Measurements from ENCODE around the gene FBXO2. TPM values are rescaled to one million over a fixed set of nuclear protein-coding genes. Genes with fewer than 3 reads are reported as not detected.

FBXO2 gene
- total RNA-seq, 6 donors from 2014 or later: 8.2 to 18.0 (median 13.8) TPM

DNA sequence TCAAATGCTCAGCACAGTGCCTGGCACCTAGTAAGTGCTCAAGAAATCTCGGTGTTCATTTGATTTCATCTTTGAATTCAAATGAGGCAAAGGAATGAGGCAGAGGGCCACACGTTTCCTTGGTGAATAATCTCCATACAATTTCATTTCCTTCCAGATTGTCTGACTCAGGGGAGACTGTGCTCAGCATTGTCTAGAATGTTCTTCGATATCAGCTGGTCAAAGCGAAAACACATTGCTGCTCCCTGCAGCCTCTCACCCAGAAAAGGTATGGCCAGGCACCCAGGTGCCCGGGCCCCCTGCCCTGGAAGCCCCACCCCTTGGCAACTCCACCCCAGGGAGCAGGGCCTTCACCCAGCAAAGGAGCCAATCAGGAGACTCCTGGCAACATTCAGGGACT lies 55.8 kb downstream of the FBXO2 start:
- DNase-seq (no peak), ATAC-seq (ENCODE audit: low FRiP score in 2 of 2) (no peak)
- Histone ChIP-seq H3K4me1 (peaks cover 0 to 8% (median 3%) of the 10 kb centered on the region in 4 donors), H3K36me3 (no peaks in the 10 kb centered on the region), H3K9me3 (no peaks in the 10 kb centered on the region), H3K27me3 (no peaks in the 10 kb centered on the region), H3K27ac (no peak overlapping the region), H3K4me3 (no peak overlapping the region)
- 70 to 74% methylated on average over 5 of the region's 5 CpGs for WGBS, 2 donors
- no peak for TF ChIP-seq POLR2AphosphoS5 (IDR thresholded peaks at IDR 0.05)
- TF ChIP-seq EP300 (IDR thresholded peaks at IDR 0.05): no peak
- TF ChIP-seq POLR2A (IDR thresholded peaks at IDR 0.05): no peak

Other genes with a start within 250 kb of the FBXO2 start
- under 1 TPM in 3 of 6 donors, not detected in 3; 0.07 to 0.79 (median 0.09) TPM for gene DISP3, start 175.3 kb downstream of the FBXO2 start, total RNA-seq
- gene FBXO44, start 448 bp upstream of the FBXO2 start, total RNA-seq: 100 to 1,000 TPM in 1 of 6 donors, 10 to 100 TPM in 5; 14.7 to 114 (median 18.0) TPM
- gene FBXO6, start 9.8 kb upstream of the FBXO2 start, total RNA-seq: 10 to 100 TPM; 10.5 to 25.4 (median 16.4) TPM
- gene MAD2L2, start 26.7 kb upstream of the FBXO2 start, total RNA-seq: 10 to 100 TPM; 20.3 to 38.8 (median 28.0) TPM
- under 1 TPM in 2 of 6 donors, not detected in 4; 0.11 to 0.17 TPM for gene DRAXIN, start 37.3 kb upstream of the FBXO2 start, total RNA-seq
- 10 to 100 TPM; 52.2 to 80.1 (median 68.7) TPM for gene AGTRAP, start 81.7 kb upstream of the FBXO2 start, total RNA-seq
- gene C1orf167, start 107.8 kb upstream of the FBXO2 start, total RNA-seq: 10 to 100 TPM in 2 of 6 donors, 1 to 10 TPM in 4; 1.0 to 14.3 (median 8.8) TPM
- 100 to 1,000 TPM in 2 of 6 donors, 10 to 100 TPM in 4; 51.5 to 163 (median 58.2) TPM for gene MTHFR, start 151.5 kb upstream of the FBXO2 start, total RNA-seq
- gene CLCN6, start 151.8 kb upstream of the FBXO2 start, total RNA-seq: 10 to 100 TPM; 21.6 to 96.4 (median 33.0) TPM
- 1 to 10 TPM in 1 of 6 donors, not detected in 5; 3.1 TPM for gene NPPA, start 193.4 kb upstream of the FBXO2 start, total RNA-seq
- gene NPPB, start 204.5 kb upstream of the FBXO2 start, total RNA-seq: not detected

Measured in upper lobe of left lung (tissue), 6 donors.